Hepatic stellate cell (primary cell): ENCODE results near the gene SPRN.
"Not testable (repeated sequence)": the region's sequence is repeated elsewhere in the genome, so short reads cannot be mapped to it uniquely, and the experiment has no call there.

ENCODE experiments used
- DNase-seq: peaks from one replicate; pipeline ENCODE4 v3.0.0; 2011; ENCODE audit warnings: low spot score

Gene SPRN, protein sequence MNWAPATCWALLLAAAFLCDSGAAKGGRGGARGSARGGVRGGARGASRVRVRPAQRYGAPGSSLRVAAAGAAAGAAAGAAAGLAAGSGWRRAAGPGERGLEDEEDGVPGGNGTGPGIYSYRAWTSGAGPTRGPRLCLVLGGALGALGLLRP

DNA sequence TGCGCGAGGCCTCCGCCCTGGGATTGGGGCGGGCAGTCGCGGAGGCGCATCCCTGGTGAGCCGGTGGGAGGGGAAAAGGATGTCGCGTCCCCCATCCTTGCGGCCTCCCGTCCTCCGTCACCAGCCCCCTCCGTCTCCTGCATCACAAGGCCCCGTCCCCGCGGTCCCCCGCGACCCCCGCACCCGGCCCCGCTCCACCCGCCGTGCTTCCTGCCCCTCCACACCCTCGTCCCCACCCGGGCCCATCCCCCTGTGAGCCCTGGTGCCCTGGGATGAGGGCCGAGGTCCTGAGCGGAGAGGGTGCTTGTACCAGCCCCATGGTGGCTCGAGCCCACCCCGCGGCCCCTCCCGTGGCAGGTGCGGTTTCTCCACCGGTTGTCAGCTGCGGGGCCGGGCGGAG, at the start of gene SPRN:
Gene SPRN (minus strand): TSS at position 25 of the 400 bp plus-strand sequence. CDS start 944 bp downstream, outside the sequence.
- DNase-seq = not testable (repeated sequence)

DNA sequence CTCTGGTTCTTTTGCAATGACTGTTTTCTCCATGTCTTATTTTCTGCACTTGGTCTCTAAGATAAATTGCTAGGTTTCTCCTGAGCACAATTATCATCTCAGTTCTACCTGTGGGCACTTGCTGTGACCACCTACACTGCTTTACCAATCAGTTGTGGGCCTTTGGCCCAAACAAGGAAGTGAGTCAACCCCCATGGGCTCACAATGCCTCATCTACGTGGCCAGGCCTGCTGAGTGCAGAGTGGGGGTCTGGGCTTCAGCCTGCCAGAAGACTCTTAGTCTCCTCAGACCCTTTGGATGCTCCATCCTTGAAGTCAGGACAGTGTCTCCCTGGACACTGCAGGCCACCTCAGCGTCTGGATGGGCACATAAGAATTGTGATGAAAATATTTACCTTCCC, 49.6 kb upstream of the SPRN start:
- no peak for DNase-seq

DNA sequence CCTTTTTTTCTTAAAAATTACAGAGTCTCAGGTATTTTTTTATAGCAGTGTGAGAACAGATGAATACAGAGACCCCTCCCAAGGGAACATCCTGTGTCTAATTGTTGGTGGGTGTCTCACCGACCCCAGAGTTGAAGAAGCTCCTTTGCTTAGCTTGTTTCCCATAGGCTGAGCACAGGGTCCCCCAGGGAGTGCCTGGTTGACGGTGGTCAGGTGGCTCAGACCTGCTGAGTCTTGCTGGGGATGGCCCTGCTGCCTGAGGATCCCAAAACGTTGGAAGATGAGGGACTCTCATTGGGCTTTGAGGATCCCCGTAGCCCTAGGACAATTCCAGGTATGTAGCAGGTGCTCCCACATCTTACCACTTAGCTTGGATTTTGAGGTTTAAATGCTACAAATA, 48.8 kb upstream of the SPRN start:
- no peak for DNase-seq

DNA sequence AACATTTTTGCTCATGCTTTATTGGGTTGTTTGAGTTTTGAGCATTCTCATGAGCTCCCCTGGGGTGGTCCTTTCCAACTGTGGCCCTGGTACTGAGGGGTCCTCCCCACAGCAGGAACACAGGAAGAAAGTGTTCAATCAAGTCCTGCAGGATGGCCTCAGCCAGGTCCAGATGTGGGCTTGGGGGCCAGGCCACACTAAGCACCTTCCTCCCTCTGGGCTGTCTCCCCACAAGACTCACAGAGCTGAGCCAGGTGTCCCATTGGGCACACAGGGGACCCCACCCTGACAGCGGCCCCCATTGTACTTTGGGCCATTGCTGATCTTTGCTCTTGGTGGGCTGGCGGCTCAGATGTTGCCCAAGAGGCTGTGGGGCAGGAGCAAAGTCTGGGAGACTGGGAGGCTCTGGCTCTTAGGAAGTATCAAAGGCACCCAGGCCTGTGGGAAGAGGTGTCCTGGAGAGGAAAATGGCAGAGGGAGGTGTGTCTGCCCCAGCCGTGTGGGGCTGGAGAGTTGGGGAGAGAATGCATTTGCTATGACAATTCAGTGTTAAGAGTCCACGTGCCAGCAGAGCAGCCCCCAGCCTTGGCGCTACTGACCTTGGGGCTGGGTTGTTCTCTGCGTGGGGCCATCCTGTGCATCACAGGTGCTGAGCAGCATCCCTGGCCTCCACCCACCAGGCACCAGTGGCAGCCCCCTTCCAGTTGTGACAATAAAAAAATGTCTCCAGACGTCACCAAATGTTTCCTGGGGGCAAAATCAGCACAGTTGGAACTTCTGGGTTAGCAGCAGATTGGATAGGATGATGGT, 47.1 kb upstream of the SPRN start:
- DNase-seq = no peak

DNA sequence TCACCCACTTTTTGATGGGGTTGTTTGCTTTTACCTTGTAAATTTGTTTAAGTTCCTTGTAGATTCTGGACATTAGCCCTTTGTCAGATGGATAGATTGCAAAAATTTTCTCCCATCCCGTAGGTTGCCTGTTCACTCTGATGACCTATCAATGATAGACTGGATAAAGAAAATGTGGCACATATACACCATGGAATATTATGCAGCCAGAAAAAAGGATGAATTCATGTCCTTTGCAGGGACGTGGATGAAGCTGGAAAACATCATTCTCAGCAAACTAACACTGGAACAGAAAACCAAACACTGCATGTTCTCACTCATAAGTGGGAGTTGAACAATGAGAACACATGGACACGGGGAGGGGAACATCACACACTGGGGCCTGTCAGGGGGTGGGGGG, 44.8 kb upstream of the SPRN start:
- not testable (repeated sequence) for DNase-seq

DNA sequence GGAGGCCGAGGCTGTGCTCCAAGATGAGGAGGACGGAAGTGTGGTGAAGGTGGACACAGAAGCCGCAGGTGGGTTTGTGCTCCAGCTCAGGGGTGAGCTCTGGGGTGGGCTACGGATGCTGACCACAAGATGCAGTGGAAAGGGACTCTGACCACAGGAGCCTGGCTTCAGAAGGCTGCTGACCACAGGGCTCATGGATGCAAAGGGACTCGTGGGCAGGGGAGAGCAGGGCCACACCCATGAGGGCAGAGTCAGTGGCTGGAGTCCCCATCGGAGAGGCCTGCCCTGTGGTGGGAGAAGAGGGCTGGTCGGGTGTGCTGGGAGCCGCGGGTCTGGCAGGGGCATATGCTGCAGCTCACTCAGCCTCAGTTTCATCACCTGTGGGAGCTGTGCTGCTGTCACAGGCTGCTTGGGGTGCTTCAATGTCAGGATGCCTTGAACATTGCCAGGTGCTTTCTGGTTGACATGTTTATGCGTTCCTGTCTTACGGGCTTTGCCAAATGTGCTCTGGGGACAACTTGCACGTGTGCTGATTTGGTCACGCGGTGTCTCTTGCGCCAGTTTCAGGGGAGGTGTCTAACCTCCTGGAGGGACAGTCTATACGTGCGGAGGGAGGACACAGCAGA, 43.0 kb upstream of the SPRN start:
- no peak for DNase-seq

- DNase-seq = no peak
These were observed 42.4 kb upstream of the SPRN start for GRCh38 chr10:133466683-133467275.

GRCh38 chr10:133465950-133466474, 41.6 kb upstream of the SPRN start:
- no peak for DNase-seq

DNA sequence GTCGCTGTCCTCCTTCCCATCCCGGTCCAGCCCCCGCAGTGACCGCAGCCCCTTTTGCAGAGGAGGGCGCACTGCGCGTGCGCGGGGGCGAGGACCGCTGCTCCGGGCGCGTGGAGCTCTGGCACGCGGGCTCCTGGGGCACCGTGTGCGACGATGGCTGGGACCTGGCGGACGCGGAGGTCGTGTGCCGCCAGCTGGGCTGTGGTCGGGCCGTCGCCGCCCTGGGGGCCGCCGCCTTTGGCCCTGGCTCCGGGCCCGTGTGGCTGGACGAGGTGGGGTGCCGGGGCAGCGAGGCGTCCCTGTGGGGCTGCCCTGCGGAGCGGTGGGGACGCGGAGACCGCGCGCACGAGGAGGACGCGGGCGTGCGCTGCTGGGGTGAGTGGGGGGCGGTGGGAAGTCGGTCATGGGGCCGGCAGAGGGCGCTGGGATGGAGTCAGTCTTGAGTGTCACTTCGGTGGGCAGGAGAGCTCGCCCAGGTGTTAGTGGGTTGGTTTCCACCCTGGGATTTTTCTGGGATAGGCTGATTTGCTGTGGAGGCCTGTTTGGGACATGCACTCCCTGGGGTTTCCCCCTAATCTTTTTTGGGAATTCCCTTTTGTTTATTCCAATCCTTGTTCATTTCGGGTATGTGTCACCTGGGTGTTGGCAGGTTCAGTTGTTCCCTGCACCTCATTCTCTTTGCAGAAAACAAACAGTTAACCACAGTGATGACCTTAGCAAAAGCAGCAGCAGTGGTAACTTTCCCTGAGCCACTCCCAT, 40.9 kb upstream of the SPRN start:
- no peak for DNase-seq

DNA sequence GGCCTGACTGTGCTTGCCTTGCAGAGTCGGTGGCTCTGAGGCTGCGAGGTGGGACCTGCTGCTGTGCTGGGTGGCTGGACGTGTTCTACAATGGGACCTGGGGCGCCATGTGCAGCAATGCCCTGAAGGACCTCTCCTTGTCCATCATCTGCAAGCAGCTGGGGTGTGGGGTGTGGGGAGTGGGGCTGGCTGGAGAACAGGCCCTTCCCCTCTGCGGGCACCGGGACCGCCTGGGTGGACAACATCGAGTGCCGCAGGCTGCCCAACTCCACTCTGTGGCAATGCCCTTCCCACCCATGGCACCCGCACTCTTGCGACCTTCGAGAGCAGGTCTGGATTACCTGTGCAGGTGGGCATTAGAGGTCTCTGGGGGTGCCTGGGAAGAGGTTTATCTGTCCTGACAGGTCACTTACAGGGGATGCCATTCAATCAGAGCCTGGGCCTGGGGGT, 40.2 kb upstream of the SPRN start:
- DNase-seq = no peak

- DNase-seq = no peak
These were observed 38.3 kb upstream of the SPRN start for GRCh38 chr10:133462512-133463305.

DNA sequence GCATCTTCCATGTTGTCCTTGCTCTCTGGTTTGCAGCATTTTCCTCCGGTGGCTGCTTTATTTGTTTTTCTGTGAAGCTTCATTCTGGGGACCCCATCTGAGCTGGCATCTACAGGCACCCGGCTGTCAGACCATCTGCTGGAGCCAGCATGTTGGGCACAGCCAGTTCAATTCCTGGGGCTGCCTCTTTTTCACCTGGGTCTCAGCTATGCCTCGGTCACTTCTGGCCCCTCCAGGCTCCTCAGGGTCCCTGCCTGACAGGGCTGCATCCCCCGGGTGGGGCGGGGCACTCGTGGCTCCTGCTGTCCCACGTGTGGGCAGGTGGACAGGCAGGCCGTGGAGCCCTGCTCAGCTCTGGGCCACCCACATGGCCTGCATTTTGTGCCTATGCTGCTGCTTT, 37.4 kb upstream of the SPRN start:
- DNase-seq = no peak

- no peak for DNase-seq
These were observed 36.6 kb upstream of the SPRN start for GRCh38 chr10:133461027-133461426.

- DNase-seq = no peak
These were observed 35.9 kb upstream of the SPRN start for GRCh38 chr10:133460208-133460769.

- no peak for DNase-seq
These were observed 35.2 kb upstream of the SPRN start for GRCh38 chr10:133459454-133460207.

DNA sequence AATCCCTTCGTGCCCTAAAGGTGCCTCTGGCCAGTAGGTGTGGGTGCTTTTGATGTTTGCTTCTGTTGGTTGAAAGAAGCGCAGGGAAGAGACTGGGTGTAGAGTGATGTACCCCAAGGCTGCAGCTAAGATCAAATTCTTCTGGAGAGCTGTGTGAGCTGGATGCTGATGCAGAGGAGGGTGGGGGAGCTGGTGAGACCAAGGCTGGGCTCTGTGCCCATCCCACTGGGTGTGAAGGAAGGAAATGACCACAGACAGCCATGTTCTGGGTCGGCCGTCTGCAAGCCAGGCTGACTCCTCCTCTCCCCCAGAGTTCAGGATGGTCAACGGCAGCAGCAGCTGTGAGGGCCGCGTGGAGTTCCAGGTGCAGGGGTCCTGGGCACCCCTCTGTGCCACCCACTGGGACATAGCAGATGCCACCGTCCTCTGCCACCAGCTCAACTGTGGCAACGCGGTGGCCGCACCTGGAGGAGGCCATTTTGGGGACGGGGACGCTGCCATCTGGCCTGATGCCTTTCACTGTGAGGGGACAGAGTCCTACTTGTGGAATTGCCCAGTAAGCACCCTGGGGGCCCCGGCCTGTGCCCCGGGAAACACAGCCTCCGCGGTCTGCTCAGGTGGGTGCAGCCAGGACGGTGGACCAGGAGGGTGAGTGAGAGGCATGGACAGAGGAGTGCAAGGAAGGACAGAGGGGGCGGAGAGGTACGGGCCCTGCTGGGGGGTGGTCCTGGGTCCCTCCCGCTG, 34.5 kb upstream of the SPRN start:
- DNase-seq = no peak

GRCh38 chr10:133458021-133458709, 33.7 kb upstream of the SPRN start:
- DNase-seq = no peak

DNA sequence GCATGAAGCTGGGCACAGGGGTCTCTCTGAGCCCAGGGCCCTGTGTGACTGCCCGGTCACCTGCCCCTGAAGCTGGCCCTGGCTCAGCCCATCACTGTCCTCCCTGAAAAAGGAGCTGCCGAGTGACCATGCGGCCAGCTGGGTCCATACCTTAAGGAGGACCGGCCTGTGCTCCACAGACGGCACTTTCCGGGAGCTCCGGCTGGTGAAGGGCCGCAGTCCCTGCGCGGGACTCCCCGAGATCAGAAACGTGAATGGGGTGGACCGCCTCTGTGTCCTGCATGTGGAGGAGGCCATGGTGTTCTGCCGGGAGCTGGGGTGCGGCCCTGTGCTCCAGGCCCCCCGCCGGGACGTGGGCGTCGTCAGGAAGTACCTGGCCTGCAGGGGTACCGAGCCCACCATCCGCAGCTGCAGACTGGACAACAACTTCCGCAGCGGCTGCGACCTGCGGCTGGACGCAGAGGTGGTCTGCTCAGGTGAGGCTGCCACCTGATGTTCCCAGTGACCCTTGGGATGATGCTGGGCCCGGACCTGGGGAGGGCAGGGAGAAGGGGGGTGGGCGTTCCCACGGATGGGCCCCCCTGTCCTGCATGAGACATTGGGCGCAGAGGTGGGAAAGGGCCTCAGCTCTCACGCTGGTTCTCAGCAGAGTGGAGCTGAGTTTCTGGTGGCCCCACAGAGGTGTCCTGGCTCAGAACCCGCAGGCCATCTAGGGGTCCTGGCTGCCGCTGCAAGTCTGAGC, 32.8 kb upstream of the SPRN start:
- DNase-seq = no peak
